GM10248 (cell line): ENCODE data around the gene SETBP1.

Source experiments
- CTCF ChIA-PET: fragments of 300-600 bp; sonication (Branson Sonifier 250); formaldehyde crosslinking; extraction: SDS; loops from one replicate; lab custom pipeline; 2021; ENCODE audit warnings: antibody characterized with exemption; lab: Yijun Ruan, JAX
- POLR2A ChIA-PET: fragments of 350-650 bp; sonication (Branson Sonifier 250); formaldehyde crosslinking; extraction: SDS; loops from one replicate; lab custom pipeline; 2020; ENCODE audit warnings: antibody characterized with exemption; lab: Yijun Ruan, JAX
- DNase-seq: peaks from one replicate; pipeline ENCODE4 v3.0.0; 2012; ENCODE audit errors: extremely low spot score
- CTCF ChIP-seq: IDR thresholded peaks from 2 replicates; pipeline ENCODE4 v1.5.1; 2012; ENCODE audit warnings: mild to moderate bottlenecking, low read depth; ENCODE audit errors: extremely low read depth, missing control alignments, control extremely low read depth

SETBP1 gene

GRCh38 chr18:45044787-45045186 is 364.1 kb downstream of the SETBP1 start:
- TF ChIP-seq CTCF, result no peak
- ChIA-PET CTCF (interaction anchor here (0.7 to 1.3 kb wide), 4 partner anchors 9 to 434 kb away, joined by 3 to 4 read pairs (median 4); no protein-coding TSS in a partner anchor), POLR2A (no interaction called here)
- no peak for DNase-seq

GRCh38 chr18:45046228-45046627 is 365.5 kb downstream of the SETBP1 start:
- CTCF ChIA-PET, result no interaction called here
- POLR2A ChIA-PET, result no interaction called here
- TF ChIP-seq CTCF, result no peak
- no peak for DNase-seq

- no peak for DNase-seq
- no peak for TF ChIP-seq CTCF
- ChIA-PET CTCF (no interaction called here), POLR2A (no interaction called here)
Measured at GRCh38 chr18:45046961-45047360, 366.3 kb downstream of the SETBP1 start.

- no peak for DNase-seq
- TF ChIP-seq CTCF, result no peak
- CTCF ChIA-PET, result interaction anchor here (1.2 to 1.3 kb wide), 2 partner anchors 12 to 171 kb away, joined by 3 to 4 read pairs; no protein-coding TSS in a partner anchor
- POLR2A ChIA-PET, result no interaction called here
Measured at GRCh38 chr18:45049578-45050319, 369.1 kb downstream of the SETBP1 start.

- POLR2A ChIA-PET, result no interaction called here
- no peak for TF ChIP-seq CTCF
- DNase-seq, result no peak
- CTCF ChIA-PET, result no interaction called here
Measured at GRCh38 chr18:45050712-45051601, 370.3 kb downstream of the SETBP1 start.

GRCh38 chr18:45054636-45055035 is 373.9 kb downstream of the SETBP1 start:
- ChIA-PET POLR2A (no interaction called here), CTCF (interaction anchor here (0.9 to 1.7 kb wide), 3 partner anchors 11 to 17 kb away, joined by 3 to 4 read pairs (median 3); no protein-coding TSS in a partner anchor)
- DNase-seq, result no peak
- no peak for TF ChIP-seq CTCF
